AG09309 (cell line): Measurements from ENCODE around the gene LGR5.

ENCODE experiments used
- DNase-seq: peaks from one replicate; pipeline ENCODE4 v3.0.0-alpha.2; 2010; ENCODE audit warnings: low read depth
- H3K4me3 ChIP-seq: 2 replicates; pipeline ENCODE4 v1.5.1; 2011; ENCODE audit warnings: mild to moderate bottlenecking, low read depth, low read length, moderate library complexity; ENCODE audit not compliant: control insufficient read depth
- CTCF ChIP-seq: IDR thresholded peaks from 2 replicates; pipeline ENCODE4 v1.5.1; 2011; ENCODE audit warnings: mild to moderate bottlenecking, low read depth, low read length, inconsistent platforms; ENCODE audit not compliant: insufficient read depth, control insufficient read depth; ENCODE audit errors: missing control alignments

Gene LGR5

GRCh38 chr12:71578694-71579258 lies 139.2 kb downstream of the LGR5 start:
- no peak for TF ChIP-seq CTCF
- no peak overlapping the region for H3K4me3 ChIP-seq
- no peak for DNase-seq

- no peak overlapping the region for H3K4me3 ChIP-seq
- no peak for DNase-seq
- TF ChIP-seq CTCF: no peak
These were observed 141.6 kb downstream of the LGR5 start for GRCh38 chr12:71581206-71581605.

GRCh38 chr12:71582925-71583324 lies 143.3 kb downstream of the LGR5 start:
- DNase-seq: no peak
- no peak for TF ChIP-seq CTCF
- H3K4me3 ChIP-seq: no peak overlapping the region

GRCh38 chr12:71584356-71584755 lies 144.8 kb downstream of the LGR5 start:
- TF ChIP-seq CTCF: no peak
- DNase-seq: no peak
- no peak overlapping the region for H3K4me3 ChIP-seq

- no peak overlapping the region for H3K4me3 ChIP-seq
- no peak for TF ChIP-seq CTCF
These were observed 145.6 kb downstream of the LGR5 start for GRCh38 chr12:71585218-71585617.

GRCh38 chr12:71587012-71587411 lies 147.4 kb downstream of the LGR5 start:
- DNase-seq: no peak
- no peak overlapping the region for H3K4me3 ChIP-seq
- TF ChIP-seq CTCF: no peak

More at GRCh38 chr12:71585218-71585617, 145.6 kb downstream of the LGR5 start:
- DNase-seq: no peak

GRCh38 chr12:71589478-71589881 lies 149.9 kb downstream of the LGR5 start:
- peak; percentile 7 for DNase-seq
- TF ChIP-seq CTCF: no peak
- H3K4me3 ChIP-seq: no peak overlapping the region
